Measurements from ENCODE around the gene CGB7.
A peak's percentile ranks its signal among the peaks of the same experiment; 100 is the strongest.
"Not testable (repeated sequence)": the region's sequence is repeated elsewhere in the genome, so short reads cannot be mapped to it uniquely, and the experiment has no call there.

The CGB7 gene

GRCh38 chr19:49036815-49037214 is 20.7 kb downstream of the CGB7 start, which contains the start of gene CGB1:
TSS of gene CGB1 (minus strand) at chr19:49036895. CDS start at chr19:49036711, 184 bp downstream.
- H3K4me3 ChIP-seq (ENCODE audit: low read depth, low read length); POLR2A ChIA-PET; CTCF ChIA-PET; DNase-seq (ENCODE audit: low read depth, low spot score): not testable (repeated sequence)
- TF ChIP-seq CTCF (IDR thresholded peaks at IDR 0.05; ENCODE audit: insufficient read depth, low read length, missing control alignments): peak; percentile 31

GRCh38 chr19:49031642-49032301 is 25.8 kb downstream of the CGB7 start, which contains the start of gene CGB2:
TSS of gene CGB2 (plus strand) at chr19:49031890. CDS start at chr19:49032096, 206 bp downstream.
- POLR2A ChIA-PET; H3K4me3 ChIP-seq (ENCODE audit: low read depth, low read length); CTCF ChIA-PET; DNase-seq (ENCODE audit: low read depth, low spot score): not testable (repeated sequence)
- TF ChIP-seq CTCF (IDR thresholded peaks at IDR 0.05; ENCODE audit: insufficient read depth, low read length, missing control alignments): peak; percentile 17

- POLR2A ChIA-PET: interaction anchor here (1.0 kb wide), 1 partner anchor 37 kb away, joined by 3 read pairs; the partner anchor contains the start of gene GYS1
- DNase-seq (ENCODE audit: low read depth, low spot score); CTCF ChIA-PET; H3K4me3 ChIP-seq (ENCODE audit: low read depth, low read length): not testable (repeated sequence)
These were observed 27.2 kb downstream of the CGB7 start for GRCh38 chr19:49030323-49030722.

- CTCF ChIA-PET; DNase-seq (ENCODE audit: low read depth, low spot score); H3K4me3 ChIP-seq (ENCODE audit: low read depth, low read length): not testable (repeated sequence)
- POLR2A ChIA-PET: interaction anchor here (1.0 kb wide), 1 partner anchor 37 kb away, joined by 3 read pairs; the partner anchor contains the start of gene GYS1
These were observed 27.8 kb downstream of the CGB7 start for GRCh38 chr19:49029749-49030148.

- CTCF ChIA-PET; H3K4me3 ChIP-seq (ENCODE audit: low read depth, low read length); POLR2A ChIA-PET; DNase-seq (ENCODE audit: low read depth, low spot score): not testable (repeated sequence)
These were observed 28.9 kb downstream of the CGB7 start for GRCh38 chr19:49028686-49029085.

GRCh38 chr19:49025599-49025998 is 31.9 kb downstream of the CGB7 start:
- DNase-seq (ENCODE audit: low read depth, low spot score); CTCF ChIA-PET; POLR2A ChIA-PET; H3K4me3 ChIP-seq (ENCODE audit: low read depth, low read length): not testable (repeated sequence)

- DNase-seq (ENCODE audit: low read depth, low spot score); POLR2A ChIA-PET; CTCF ChIA-PET; H3K4me3 ChIP-seq (ENCODE audit: low read depth, low read length): not testable (repeated sequence)
These were observed 32.5 kb downstream of the CGB7 start for GRCh38 chr19:49025088-49025487.

GRCh38 chr19:49024233-49024632 is 33.3 kb downstream of the CGB7 start, which contains the start of gene CGB3:
TSS of gene CGB3 (minus strand) at chr19:49024333. CDS start at chr19:49023971, 362 bp downstream.
- CTCF ChIA-PET; DNase-seq (ENCODE audit: low read depth, low spot score); POLR2A ChIA-PET; H3K4me3 ChIP-seq (ENCODE audit: low read depth, low read length): not testable (repeated sequence)

GRCh38 chr19:49022116-49022515 is 35.4 kb downstream of the CGB7 start:
- ChIA-PET POLR2A (no interaction called here), CTCF (interaction anchor here (0.8 to 5.5 kb wide), 2 partner anchors 23 to 29 kb away, joined by 3 to 68 read pairs; partner anchors contain the start of genes GYS1 and RUVBL2)
- H3K4me3 ChIP-seq (ENCODE audit: low read depth, low read length): no peak overlapping the region
- no peak for DNase-seq (ENCODE audit: low read depth, low spot score)
- no peak for TF ChIP-seq CTCF (IDR thresholded peaks at IDR 0.05; ENCODE audit: insufficient read depth, low read length, missing control alignments)

Measured in AG04449 (cell line).